NT2/D1 (cell line): ENCODE results near the gene FGF3.
A peak's percentile ranks its signal among the peaks of the same experiment; 100 is the strongest.

Experiments used
- DNase-seq: peaks from one replicate; pipeline ENCODE4 v3.0.0-alpha.2; 2011; ENCODE audit warnings: low read depth, low spot score
- H3K27me3 ChIP-seq: 2 replicates; pipeline ENCODE4 v1.6.0; 2011; ENCODE audit warnings: mild to moderate bottlenecking; ENCODE audit not compliant: insufficient read length, insufficient read depth
- H3K36me3 ChIP-seq: 2 replicates; pipeline ENCODE4 v1.6.1; 2011; ENCODE audit warnings: mild to moderate bottlenecking, low read length, mixed read lengths; ENCODE audit not compliant: insufficient read depth, insufficient read length
- H3K4me1 ChIP-seq: 2 replicates; pipeline ENCODE4 v1.5.1; 2011; ENCODE audit not compliant: insufficient read depth, insufficient read length
- H3K4me3 ChIP-seq: 2 replicates; pipeline ENCODE4 v1.5.1; 2011; ENCODE audit warnings: low read depth; ENCODE audit not compliant: insufficient read length
- H3K9ac ChIP-seq: 2 replicates; pipeline ENCODE4 v1.6.0; 2011; ENCODE audit warnings: low read depth; ENCODE audit not compliant: insufficient read length
- H3K9me3 ChIP-seq: 2 replicates; pipeline ENCODE4 v1.5.1; 2011; ENCODE audit warnings: mild to moderate bottlenecking, low read length; ENCODE audit not compliant: insufficient read depth
- SUZ12 ChIP-seq: IDR thresholded peaks from 2 replicates; pipeline ENCODE4 v1.6.1; 2011; ENCODE audit not compliant: insufficient read length, insufficient read depth; ENCODE audit errors: extremely low read depth
- YY1 ChIP-seq: IDR thresholded peaks from 2 replicates; pipeline ENCODE4 v1.6.1; 2011; ENCODE audit not compliant: insufficient read length, insufficient read depth
- ZNF274 ChIP-seq: IDR thresholded peaks from 2 replicates; pipeline ENCODE4 v1.6.1; 2011; ENCODE audit warnings: mild to moderate bottlenecking, low read depth, low read length

FGF3 gene

DNA sequence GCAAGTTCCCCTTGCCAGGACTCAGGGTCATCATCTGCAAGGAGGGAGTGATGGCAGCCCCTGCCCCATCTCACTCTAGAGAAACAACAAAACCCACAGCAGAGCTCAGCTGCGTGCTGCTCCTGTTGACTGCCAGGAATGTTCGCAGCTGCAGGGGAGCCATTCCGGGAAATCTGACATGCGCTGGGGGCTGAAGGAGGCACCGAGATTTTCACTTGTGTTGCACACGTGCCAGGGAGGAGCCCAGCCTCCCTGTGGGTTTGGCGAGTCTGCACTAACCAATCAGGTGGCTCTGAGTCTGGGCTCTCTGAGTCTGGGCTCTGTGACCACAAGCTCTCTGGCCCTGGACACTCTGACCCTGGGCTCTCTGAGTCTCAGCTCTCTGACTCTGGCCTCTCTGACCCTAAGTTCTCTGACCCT is 10.5 kb downstream of the FGF3 start:
- no peak overlapping the region for H3K4me3 ChIP-seq
- H3K36me3 ChIP-seq: no peaks in the 10 kb centered on the region
- peak overlapping the region; percentile 46 for H3K9ac ChIP-seq
- DNase-seq: no peak
- H3K4me1 ChIP-seq: peaks cover 14% of the 10 kb centered on the region
- H3K9me3 ChIP-seq: no peaks in the 10 kb centered on the region
- peaks cover 13% of the 10 kb centered on the region for H3K27me3 ChIP-seq
- TF ChIP-seq SUZ12: no peak
- TF ChIP-seq YY1: no peak
- TF ChIP-seq ZNF274: no peak

DNA sequence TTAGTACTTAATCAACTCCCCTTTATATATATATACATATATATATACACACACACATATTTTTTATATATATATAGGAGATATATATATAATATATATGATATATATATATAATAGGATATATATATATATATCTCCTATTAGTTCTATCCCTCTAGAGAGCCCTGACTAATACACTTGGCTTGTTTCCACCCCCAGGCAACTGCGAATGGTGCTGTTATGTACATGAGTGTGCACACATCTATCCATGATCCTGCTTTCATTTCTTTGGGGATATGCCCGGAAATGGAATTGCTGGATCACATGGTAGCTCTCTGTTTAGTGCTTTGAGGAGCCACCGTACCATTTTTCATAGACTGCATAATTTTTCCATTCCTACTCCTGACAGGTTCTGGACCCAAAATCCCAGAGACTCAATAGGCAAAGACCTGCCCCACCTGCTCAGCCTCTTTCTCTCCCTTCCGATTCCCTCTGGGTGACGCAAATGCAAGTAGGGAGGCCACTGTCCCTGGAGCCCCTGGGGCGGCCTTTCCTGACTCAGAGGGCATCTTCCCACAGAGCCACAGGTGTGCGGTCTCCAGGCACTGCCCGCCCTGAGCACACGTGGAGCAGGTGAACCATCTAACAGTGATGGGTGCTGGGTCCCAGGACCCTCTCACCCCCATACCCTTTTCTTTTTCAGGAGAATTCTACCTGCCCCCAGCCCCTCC is 12.0 kb downstream of the FGF3 start:
- Histone ChIP-seq H3K9ac (no peak overlapping the region), H3K4me1 (peaks cover 14% of the 10 kb centered on the region), H3K36me3 (no peaks in the 10 kb centered on the region), H3K9me3 (no peaks in the 10 kb centered on the region), H3K4me3 (no peak overlapping the region), H3K27me3 (peaks cover 4% of the 10 kb centered on the region)
- no peak for TF ChIP-seq SUZ12
- TF ChIP-seq YY1: no peak
- no peak for TF ChIP-seq ZNF274
- DNase-seq: no peak

DNA sequence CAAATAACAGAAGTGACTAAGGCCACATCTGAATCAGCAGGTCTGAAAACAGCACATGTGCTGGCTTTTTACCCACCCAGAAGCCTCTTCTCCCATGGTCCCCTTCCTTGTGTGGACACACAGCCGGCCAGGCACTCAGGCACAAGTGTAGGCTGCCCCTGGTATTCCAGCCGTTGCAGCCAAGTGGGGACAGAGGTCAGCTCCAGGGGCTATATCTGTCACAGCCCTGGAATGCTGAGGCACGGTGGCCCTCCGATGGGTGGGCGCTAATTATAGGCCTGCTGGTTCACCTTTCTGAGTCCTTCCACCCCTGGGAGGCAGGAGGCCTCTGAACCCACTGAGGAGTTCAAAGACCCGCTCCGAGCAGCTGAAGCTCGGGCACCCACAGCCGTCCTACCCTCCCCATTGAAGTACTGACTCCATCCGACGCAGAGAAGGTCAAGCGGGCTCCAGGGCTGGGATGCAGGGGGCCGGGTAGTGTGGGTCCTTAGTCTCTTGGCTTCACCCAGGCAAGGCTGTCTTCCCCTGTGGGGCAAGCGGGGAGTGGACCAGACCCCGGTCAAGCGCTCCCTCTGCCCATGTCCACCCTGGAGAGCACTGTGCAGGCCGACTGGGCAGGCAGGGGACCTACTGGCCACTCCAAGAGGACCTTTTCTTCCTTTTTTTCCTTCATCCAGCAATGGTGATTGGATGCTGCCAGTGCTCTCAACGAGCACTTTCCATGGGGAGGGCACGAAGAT is 14.3 kb downstream of the FGF3 start:
- no peaks in the 10 kb centered on the region for H3K36me3 ChIP-seq
- no peak overlapping the region for H3K9ac ChIP-seq
- H3K9me3 ChIP-seq: peaks cover 3% of the 10 kb centered on the region; the same call in 1 of the 2 replicates
- peaks cover 3% of the 10 kb centered on the region for H3K4me1 ChIP-seq
- TF ChIP-seq YY1 (no peak), SUZ12 (no peak), ZNF274 (no peak)
- no peaks in the 10 kb centered on the region for H3K27me3 ChIP-seq
- H3K4me3 ChIP-seq: no peak overlapping the region
- DNase-seq: no peak

DNA sequence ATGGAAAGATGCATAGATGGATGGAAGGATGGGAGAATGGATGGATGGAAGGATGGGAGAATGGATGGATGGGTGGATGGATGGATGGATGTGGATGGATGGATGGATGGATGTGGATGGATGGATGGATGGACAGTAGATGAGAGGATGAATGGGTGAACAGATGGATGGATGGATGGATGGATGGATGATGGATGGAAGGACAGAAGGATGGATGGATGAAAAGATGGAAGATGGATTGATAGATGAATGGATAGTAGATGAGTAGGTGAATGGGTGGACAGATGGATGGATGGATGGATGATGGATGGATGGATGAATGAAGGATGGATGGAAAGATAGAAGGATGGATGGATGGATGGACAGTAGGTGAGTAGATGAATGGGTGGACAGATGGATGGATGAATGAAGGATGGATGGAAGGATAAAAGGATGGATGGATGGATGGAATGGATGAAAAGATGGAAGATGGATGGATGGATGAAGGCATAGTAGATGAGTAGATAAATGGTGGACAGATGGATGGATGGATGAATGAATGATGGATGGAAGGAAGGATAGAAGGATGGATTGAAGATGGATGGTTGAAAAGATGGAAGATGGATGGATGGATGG is 15.5 kb downstream of the FGF3 start:
- Histone ChIP-seq H3K27me3 (no peaks in the 10 kb centered on the region), H3K9ac (no peak overlapping the region), H3K4me1 (peaks cover 3% of the 10 kb centered on the region), H3K4me3 (no peak overlapping the region), H3K9me3 (peaks cover 8% of the 10 kb centered on the region; the same call in 1 of the 2 replicates), H3K36me3 (no peaks in the 10 kb centered on the region)
- DNase-seq: no peak
- no peak for TF ChIP-seq SUZ12
- no peak for TF ChIP-seq ZNF274

DNA sequence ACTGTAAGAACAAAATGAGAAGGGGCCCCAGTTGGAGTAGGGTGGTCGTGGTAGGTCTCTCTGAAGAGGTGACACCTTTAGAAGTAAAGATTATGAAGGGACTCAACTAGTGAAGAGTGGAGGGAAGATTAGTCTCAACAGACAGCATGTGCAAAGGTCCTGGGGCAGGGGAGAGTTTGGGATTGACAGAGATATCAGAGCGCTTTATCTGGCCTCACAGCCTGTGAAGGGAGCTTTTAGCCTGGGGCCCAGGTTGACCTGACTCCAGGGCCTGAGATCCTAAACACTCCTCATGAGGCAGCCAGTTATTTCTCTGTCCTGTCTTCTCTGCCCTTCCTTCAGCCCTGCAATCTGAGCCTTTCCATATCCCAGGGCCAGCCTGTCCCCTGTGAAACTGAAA is 16.2 kb downstream of the FGF3 start:
- Histone ChIP-seq H3K4me1 (no peaks in the 10 kb centered on the region), H3K4me3 (no peak overlapping the region), H3K27me3 (no peaks in the 10 kb centered on the region), H3K9ac (no peak overlapping the region), H3K36me3 (no peaks in the 10 kb centered on the region), H3K9me3 (peaks cover 8% of the 10 kb centered on the region; the same call in 1 of the 2 replicates)
- TF ChIP-seq SUZ12 (no peak), ZNF274 (no peak), YY1 (no peak)
- DNase-seq: no peak

DNA sequence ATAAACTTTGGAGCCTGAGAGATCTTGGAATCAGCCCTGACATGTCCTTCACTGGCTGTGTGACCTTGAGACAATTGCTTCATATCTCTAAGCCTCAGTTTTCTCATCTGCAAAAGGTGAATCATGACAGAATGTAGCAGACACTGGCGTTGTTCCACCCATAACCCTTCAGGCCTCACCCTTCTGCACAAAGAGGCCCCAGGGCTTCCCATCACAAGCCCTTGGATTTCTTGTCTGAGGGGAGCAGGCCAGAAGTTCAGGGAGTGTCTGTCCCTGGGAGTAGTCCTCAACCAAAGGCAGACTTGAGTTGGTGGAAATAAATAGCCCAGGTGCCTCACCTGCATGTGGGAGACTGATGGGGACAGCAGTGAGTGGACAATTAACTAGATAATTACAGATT is 16.6 kb downstream of the FGF3 start:
- Histone ChIP-seq H3K4me1 (no peaks in the 10 kb centered on the region), H3K9ac (no peak overlapping the region), H3K36me3 (no peaks in the 10 kb centered on the region), H3K4me3 (no peak overlapping the region), H3K9me3 (peaks cover 8% of the 10 kb centered on the region; the same call in 1 of the 2 replicates), H3K27me3 (no peaks in the 10 kb centered on the region)
- DNase-seq: no peak
- no peak for TF ChIP-seq SUZ12

DNA sequence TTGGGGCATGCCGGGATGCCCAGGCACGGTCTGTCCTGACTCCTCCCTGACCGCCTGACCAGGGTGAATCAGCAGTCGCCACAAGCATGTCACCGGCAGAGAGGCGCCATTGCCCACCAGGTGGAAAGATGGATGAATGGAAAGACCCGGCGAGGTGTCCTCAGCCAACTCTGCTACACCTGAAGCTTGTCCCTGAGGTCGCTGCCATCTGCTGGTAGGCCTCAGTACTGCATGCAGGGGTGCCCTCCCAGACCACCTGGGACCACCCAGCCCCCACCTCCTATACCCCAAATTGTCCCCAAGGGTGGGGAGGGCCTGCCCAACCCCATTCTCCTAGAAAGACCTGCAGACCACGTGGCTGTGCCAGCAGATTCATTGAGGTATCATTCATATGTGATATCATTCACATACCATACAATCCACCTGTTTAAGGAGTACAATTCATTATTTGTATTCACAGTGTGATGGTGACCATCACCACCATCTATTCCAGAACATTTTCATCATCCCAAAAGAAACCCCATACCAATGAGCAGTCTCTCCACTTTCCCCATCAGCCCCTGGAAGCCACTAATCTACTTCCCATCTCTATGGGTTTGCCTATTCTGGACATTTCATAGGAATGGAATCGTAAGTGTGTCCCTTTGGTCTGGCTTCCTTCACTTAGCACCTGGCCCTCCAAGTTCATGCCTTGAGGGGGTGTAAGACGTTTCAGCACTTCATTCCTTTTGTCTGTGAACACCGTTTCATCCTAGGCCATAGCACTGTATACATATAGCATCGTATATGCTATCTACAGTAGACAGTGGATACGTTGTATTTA is 17.5 kb downstream of the FGF3 start:
- peaks cover 8% of the 10 kb centered on the region; the same call in 1 of the 2 replicates for H3K9me3 ChIP-seq
- no peaks in the 10 kb centered on the region for H3K27me3 ChIP-seq
- TF ChIP-seq SUZ12: no peak
- TF ChIP-seq YY1: no peak
- no peak for TF ChIP-seq ZNF274
- H3K36me3 ChIP-seq: no peaks in the 10 kb centered on the region
- H3K4me1 ChIP-seq: no peaks in the 10 kb centered on the region
- no peak overlapping the region for H3K9ac ChIP-seq
- no peak overlapping the region for H3K4me3 ChIP-seq
- no peak for DNase-seq
